GM21723 (cell line): Measurements from ENCODE around the gene PLBD1.

Experiments used
- ATAC-seq: cut with Tn5 transposase; IDR thresholded peaks from one replicate; pipeline ENCODE4 v1.9.1; 2021; ENCODE audit warnings: mild to moderate bottlenecking, moderate library complexity; ENCODE audit not compliant: unreplicated experiment

The PLBD1 gene

GRCh38 chr12:14510574-14510973 lies 57.1 kb downstream of the PLBD1 start:
- ATAC-seq, result no peak

DNA sequence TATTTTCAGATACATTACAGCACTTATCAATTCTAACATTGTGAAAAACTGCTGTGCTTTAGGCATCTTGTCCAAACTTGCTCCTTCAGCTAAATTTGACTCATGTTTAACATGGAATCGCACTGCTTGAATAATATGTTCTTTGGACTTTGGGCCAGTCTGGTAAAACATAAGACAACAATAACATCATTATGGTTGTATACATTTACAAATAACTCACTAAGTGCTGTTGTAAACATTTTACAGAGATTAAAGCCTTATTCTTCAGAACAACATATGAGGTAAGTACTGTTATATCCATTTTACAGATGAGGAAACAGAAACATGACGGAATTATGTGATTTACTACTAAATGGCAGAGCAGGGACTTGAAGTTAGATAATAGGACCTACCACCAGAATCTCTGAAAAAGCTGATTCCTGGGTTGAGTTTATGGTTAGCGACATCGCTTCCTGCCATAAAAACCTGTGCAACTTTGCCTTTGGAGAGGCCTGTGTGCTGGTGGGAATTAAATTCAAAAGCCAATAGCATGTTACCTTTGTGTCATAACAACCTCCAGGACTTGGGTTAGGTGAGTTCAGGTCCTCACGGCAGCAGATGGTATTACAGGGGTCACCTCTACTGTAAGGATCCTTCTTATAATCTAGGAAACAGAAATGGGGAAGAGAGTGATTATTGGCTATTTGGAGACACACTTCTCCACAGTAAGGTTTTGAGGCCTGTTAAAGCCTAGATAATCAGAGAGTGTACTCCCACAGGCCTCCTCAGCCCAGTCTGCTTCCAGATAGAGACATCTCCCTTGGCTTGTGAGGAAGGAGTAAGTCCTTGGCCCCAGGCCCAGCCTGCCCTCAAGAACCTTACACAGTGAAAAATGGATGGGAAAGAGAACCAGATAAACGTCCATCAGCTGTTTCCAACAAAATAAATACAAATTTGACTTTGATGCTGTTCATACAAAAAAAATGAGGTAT lies 61.8 kb downstream of the PLBD1 start:
- no peak for ATAC-seq

DNA sequence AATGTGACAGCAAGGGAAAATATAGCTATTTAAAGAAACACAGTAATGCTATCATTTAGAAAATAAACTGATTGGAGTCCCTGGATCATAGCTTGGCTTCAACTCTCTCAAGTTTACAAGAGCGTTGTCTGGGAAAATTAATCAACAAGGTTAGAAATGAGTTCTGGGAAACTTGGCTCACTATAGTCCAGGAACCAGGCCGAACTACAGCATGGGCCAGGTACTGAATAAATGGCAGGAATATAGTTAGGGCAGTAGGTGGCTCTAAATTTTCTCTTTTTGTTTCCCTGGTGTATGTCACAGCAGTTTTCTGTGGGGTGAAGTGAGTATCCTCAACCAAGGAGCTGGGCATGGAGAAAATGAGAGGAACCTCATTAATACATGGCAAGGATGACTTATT lies 72.4 kb downstream of the PLBD1 start:
- no peak for ATAC-seq

DNA sequence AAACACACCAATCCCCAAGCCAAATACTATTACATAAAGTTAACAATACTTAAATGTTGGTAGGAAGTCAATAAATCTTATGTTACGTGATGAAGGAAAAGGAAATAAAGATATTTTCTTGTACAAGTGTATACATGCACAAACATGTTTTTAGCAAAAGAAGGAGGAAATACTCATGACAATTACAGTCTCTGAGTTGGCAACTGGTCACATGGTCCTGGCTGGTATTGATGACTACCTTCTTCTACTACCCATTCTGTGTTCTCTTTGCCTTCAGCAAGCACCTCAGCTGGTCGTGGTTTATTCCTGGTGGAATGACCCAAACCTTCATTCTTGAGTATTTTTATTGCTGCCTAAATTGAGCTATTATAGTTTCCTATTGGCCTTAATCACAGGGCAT lies 84.8 kb downstream of the PLBD1 start:
- ATAC-seq, result no peak

DNA sequence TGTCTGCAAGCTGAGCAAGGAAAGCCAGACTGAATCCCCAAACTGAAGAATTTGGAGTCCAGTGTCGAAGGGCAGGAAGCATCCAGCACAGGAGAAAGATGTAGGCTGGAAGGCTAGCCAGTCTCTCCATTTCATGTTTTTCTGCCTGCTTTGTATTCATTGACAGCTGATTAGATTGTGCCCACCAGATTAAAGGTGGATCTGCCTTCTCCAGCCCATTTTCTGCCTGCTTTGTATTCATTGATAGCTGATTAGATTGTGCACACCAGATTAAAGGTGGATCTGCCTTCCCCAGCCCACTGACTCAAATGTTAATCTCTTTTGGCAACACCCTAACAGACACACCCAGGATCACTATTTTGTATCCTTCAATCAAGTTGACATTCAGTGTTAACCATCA lies 85.3 kb downstream of the PLBD1 start:
- no peak for ATAC-seq

GRCh38 chr12:14481201-14481600 lies 86.5 kb downstream of the PLBD1 start:
- ATAC-seq, result no peak

DNA sequence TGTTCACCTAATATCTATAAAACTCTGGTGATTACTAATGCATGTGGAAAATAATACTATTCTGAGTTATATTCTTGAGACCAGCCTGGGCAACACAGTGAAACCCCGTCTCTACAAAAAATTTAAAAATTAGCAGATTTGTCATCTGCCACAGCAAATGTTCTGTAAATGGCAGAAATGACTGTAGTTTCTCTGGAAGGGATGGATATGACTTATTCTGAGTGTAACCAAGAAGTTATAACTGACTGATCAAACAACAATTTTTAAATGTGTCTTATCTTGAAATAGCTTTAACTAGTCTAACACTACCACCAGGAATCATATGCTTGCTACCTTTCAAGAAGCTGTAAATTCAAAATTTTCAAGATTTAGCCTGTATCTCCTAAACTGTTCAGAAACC lies 88.7 kb downstream of the PLBD1 start:
- ATAC-seq, result no peak

DNA sequence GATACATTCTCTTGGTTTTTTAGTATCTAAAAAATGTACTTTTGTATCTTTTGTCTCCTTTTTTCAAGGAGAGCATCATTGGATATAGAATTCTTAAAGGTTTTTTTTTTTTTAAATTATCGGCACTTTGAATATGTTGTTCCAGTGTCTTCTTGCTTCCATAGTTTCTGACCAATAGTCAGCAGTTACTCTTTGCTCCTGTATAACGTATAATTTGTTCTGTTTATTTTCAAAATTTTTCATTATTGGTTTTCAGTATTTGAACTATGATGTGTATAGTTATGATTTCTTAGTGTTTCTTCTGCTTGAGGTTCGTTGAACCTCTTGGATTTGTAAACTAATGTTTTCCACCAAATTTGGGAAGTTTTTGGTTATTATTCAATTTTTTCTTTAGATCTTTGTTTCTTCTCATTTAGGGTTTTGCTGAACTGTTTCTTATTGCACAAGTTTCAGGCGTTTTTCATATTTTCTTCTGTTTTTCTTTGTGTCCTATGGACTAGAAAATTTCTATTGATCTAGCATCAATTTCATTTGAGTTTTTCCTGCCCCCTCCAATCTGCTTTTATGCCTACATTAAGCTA lies 93.9 kb downstream of the PLBD1 start:
- no peak for ATAC-seq

DNA sequence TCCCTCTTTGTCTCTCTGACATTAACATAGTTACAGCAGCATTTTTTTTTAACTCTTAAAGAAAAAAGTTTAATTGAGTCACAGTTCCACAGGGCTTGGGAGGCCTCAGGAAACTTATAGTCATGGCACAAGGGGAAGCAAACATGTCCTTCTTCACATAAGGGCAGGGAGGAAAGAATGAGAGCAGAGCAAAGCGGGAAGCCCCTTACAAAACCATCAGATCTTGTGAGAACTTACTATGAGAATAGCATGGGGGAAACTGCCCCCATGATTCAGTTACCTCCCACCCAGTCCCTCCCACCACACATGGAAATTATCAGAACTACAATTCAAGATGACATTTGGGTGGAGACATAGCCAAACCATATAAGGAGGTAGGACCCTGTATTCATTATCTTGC lies 96.2 kb downstream of the PLBD1 start:
- no peak for ATAC-seq

DNA sequence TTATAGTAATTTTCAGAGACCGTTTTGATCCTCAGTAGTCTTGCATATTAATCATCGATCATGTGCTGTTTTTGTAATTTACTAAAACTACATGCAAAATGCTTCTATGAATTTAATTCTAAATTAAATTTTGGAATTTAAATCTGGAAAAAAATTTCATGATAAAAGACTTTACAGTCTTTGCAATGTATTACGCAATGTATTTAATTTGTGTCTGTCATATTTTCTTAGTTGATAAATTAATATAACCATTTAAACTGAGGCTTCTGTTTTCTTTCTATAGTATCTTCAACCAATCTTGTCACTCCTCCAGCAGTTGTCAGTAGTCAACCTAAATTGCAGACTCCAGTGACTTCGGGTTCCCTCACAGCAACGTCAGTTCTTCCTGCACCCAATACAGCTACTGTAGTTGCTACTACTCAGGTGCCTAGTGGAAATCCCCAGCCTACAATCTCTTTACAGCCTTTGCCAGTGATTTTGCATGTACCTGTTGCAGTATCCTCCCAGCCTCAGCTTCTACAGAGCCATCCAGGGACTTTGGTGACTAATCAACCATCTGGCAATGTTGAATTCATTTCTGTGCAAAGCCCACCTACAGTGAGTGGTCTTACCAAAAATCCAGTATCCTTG lies 107.4 kb downstream of the PLBD1 start:
- ATAC-seq, result no peak

GRCh38 chr12:14454098-14454907 lies 113.4 kb downstream of the PLBD1 start:
- ATAC-seq, result no peak
